Erythroblast (primary cell): Measurements from ENCODE around the gene CACTIN.

ENCODE experiments used
- GATA1 ChIP-seq: IDR thresholded peaks from 2 replicates; pipeline ENCODE4 v1.6.1; 2011; ENCODE audit warnings: low read depth, mild to moderate bottlenecking, control low read depth, low read length, moderate library complexity
- POLR2A ChIP-seq: IDR thresholded peaks from 2 replicates; pipeline ENCODE4 v1.6.1; 2011; ENCODE audit warnings: mild to moderate bottlenecking, low read length

DNA sequence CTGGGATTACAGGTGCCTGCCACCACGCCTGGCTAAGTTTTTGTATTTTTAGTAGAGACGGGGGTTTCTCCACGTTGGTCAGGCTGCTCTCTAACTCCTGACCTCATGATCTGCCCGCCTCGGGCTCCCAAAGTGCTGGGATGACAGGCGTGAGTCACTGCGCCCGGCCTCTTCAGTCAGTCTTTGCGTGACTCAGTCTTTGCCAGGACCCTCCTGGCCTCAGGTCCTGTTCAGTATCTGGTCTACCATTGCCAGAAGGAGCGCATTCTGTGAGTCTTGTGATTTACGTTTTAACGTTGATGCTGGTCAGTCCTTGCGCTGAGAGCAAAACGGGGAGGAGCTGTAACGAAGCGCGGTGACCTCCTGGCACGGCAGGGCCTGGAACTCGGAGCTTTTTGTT lies 61.5 kb downstream of the CACTIN start:
- TF ChIP-seq POLR2A (no peak), GATA1 (no peak)
